Limb (tissue), 2 donors: ENCODE results near the gene FANCI.
"Not testable (repeated sequence)": the region's sequence is repeated elsewhere in the genome, so short reads cannot be mapped to it uniquely, and the experiment has no call there.

Source experiments
- DNase-seq, 2 donors: peaks; one replicate each; pipeline ENCODE4 v3.0.0-alpha.2; 2016; ENCODE audit errors: extremely low spot score in 2 of 2

The FANCI gene

DNA sequence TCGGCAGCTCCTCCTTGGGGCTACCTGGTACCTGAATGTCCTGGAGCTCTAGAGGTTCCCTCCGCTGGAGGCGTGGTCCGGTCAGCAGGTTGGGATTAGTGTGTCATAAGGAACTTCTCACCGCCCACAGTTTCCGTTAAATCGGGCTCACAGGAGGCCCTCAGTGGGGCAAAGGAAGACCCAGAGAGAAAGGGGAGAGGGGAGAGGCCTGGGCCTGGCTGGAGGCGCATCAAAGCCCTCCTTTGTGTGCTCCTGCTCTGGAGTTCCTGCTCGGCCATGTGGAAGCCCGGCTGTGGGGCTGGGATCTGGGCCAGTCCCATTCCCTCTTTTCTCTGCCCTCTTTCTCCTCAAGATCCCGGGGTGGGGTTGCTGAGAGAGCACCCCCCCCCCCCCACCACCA is 22.2 kb upstream of the FANCI start, which contains the start of gene RLBP1:
RLBP1 (minus strand) TSS at position 37 of the 400 bp plus-strand sequence. CDS start 2,604 bp downstream, outside the sequence.
- DNase-seq, result peak in 1 of 2 donors; percentile 44

DNA sequence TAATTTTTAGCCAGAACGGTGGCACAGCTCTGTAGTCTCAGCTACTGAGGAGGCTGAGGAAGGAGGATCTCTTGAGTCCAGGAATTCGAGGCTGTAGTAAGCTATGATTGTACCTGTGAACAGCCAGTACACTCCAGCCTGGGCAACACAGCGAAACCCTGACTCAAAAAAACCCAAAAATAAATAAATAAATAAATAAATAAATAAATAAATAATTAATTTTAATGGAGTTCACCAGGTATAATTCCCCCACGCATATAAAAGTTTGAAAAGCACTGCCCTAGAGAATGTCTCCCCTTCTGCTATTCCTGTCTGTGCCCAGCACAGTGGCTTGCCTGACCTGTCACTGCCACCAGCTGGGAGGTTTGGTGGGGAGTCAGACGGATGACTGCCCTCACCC is 18.2 kb upstream of the FANCI start:
- no peak for DNase-seq

GRCh38 chr15:89226359-89227221 is 17.2 kb upstream of the FANCI start:
- no peak for DNase-seq

- no peak for DNase-seq
These were observed 16.4 kb upstream of the FANCI start for GRCh38 chr15:89227425-89227824.

DNA sequence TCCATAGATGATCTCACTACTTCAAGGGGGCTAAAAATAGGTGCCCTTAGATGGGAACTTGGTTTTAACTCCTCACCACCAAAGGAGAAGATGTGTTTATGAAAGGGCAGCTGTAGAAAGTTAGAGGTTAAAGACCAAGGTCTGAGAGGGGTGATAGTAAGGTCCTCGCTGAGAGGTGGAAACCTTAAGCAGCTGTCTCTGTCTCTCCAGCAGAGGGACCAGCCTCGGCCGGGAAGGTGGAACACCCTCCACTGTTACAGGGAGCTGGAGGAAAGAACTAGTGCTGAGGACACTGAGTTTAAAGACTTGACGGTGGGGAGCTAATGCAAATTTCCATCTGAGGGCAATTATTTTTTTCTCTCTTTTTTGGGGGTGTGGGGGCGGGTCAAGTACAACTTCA is 13.5 kb upstream of the FANCI start:
- no peak for DNase-seq

- DNase-seq, result no peak
These were observed 11.9 kb upstream of the FANCI start for GRCh38 chr15:89231832-89232231.

- DNase-seq, result not testable (repeated sequence)
These were observed 3.6 kb upstream of the FANCI start for GRCh38 chr15:89239883-89240810.

DNA sequence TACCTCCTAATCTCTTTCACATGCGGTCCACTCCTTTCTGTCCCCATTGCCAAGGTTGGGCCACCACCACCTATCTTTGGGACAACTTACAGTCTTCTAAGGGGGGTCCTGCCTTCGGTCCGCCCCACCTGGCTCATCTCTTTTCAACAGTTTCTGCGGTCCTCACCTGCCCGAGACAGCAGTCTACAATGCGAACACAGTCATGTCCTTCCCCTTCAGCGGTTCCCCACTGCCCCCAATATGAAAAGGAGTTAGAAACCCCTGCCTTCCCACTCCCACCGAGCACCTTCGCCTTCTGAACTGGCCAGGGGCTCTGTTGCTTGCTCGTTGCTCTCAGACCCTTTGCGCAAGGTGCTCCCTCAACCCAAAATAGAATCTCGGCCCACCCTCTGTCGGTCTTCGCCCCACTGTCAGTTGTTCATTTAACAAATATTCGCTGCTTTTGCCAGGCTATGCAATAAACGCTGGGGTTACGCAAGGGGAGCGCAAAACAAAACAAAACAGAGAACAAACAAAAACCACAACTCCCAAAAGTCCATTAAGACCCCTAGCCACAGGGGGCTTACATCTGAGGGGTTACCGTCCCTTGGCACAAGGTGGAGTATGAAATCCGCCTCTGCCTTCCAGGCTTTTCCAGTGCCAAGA is 611 bp upstream of the FANCI start:
- no peak for DNase-seq

- DNase-seq, result no peak
These were observed 760 bp downstream of the FANCI start for GRCh38 chr15:89244574-89244903.

DNA sequence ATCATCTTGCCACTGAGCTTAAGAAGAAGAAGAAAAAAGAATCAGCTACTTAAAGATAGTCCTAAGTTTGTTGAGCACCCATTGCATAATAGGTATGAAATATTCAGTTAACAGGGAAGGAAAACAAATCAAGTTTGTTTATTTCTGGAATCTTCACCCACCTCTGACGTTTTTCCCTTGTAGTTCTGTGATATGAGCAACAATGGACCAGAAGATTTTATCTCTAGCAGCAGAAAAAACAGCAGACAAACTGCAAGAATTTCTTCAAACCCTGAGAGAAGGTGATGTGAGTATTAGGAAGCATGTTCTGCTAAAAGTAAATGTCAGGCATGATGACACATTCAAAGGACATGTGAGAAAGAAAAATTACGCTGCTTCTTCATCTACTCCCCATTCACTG is 3.7 kb downstream of the FANCI start:
- DNase-seq, result no peak

GRCh38 chr15:89248584-89248983 is 4.8 kb downstream of the FANCI start:
- no peak for DNase-seq

DNA sequence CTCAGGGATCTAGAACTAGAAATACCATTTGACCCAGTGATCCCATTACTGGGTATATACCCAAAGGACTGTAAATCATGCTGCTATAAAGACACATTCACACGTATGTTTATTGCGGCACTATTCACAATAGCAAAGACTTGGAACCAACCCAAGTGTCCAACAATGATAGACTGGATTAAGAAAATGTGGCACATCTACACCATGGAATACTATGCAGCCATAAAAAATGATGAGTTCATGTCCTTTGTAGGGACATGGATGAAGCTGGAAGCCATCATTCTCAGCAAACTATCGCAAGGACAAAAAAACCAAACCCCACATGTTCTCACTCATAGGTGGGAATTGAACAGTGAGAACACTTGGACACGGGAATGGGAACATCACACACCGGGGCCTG is 6.4 kb downstream of the FANCI start:
- DNase-seq, result not testable (repeated sequence)

DNA sequence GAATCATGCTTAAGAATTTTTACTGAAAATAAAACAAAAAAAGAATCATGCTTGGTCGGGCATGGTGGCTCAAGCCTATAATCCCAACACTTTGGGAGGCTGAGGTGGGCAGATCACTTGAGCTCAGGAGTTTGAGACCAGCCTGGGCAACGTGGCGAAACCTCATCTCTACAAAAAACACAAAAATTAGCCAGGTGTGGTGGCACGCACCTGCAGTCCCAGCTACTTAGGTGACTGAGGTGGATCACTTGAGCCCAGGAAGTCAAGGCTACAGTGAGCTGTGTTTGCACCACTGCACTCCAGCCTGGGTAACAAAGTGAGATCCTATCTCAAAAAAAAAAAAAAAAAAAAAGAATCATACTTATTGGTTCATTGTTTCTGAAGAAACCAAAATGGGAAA is 33.5 kb downstream of the FANCI start:
- not testable (repeated sequence) for DNase-seq

DNA sequence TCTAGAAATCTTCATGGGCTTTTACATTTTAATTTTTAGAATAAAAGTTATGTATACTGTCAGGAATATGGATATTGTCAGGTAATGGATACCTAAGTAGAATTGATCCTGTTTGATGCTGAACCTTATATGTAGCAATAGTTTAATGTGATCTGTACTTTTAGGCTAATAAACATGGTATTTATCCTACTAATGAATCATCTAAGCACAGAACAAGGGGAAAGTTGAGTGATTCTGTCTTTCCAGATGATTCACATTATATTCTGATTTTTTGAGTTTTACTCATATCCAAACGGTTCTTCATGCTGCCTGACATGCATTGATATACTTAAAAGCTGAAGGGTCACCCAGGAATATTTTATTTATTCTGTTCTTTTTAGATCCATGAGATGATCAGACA is 34.5 kb downstream of the FANCI start:
- DNase-seq, result no peak

- DNase-seq, result no peak
These were observed 38.9 kb downstream of the FANCI start for GRCh38 chr15:89282631-89283030.

- DNase-seq, result no peak
These were observed 39.4 kb downstream of the FANCI start for GRCh38 chr15:89283201-89283600.

GRCh38 chr15:89291934-89292438 is 48.2 kb downstream of the FANCI start:
- DNase-seq, result no peak

DNA sequence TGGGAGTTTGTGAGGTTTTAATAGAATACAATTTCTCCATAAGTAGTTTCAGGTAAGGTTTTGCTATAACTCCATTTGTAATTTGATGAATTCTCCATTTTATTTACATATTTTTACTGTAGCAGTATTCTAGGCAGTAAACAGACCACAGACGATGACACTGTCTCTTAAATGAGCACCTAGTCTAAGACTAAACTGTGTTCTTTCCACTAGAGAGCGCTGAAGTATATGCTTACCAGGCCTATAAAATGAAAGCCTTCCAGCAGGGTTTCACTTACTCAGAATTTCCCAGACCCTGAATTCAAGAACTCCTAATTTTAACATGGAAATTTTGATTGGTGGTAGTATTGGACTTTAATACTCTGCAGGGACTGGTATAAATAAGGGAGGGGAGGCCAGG is 49.2 kb downstream of the FANCI start:
- no peak for DNase-seq

DNA sequence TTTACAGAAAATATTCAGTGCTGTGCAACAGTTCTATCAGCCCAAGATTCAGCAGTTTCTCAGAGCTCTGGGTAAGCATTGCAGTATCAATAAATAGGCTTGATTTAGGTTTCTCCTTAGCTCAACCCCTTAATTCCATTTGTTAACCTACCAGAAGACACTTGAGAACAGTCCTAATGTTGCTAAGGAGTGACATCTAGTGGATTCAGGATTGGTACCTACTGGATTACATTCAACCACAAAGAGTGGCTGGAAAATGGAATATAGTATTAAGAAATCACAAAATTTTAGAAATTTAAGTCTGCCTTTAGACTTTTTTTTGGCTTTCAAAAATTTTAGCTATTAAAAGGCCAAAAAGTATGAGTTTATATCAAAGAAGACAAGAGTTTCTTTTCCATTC is 56.1 kb downstream of the FANCI start:
- no peak for DNase-seq

DNA sequence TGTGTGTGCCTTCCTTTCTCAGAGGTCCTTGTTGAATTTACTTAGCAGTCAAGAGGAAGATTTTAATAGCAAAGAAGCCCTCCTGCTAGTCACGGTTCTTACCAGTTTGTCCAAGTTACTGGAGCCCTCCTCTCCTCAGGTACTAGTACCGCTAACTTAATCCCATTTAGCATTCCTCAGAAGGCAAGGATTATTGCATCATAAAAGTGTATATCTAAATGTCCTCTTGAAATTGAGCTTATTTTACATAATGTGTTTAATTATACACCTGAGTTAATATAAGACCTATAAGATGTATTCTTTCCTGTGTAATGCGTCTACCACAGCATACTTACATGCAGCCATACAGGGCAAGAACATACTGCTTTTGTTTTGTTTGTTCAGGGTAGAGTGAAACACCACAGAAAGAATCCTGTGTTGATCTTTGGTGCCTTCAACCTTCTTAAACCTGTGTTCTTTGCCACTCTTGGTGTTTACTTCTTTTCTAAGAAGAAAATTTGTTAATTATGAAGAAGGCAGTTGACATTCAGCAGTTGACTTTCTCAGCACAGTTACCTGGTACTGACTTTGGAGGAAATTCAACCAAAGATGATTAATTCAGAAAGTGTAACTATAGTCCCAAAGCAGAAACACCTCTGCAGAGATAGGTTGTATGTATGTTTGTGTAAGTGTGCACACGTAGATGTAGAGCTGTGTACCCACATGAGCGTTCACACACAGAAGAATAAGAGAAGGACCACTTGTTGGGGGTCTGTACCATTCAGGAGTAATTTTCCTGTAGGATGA is 57.7 kb downstream of the FANCI start:
- no peak for DNase-seq

GRCh38 chr15:89303986-89304385 is 60.2 kb downstream of the FANCI start:
- no peak for DNase-seq
